GM12878 (cell line): ENCODE results near the gene GNG13. TPM values are rescaled to one million over a fixed set of nuclear protein-coding genes. Genes with fewer than 3 reads are reported as not detected.

Source experiments
- BHLHE40 ChIP-seq, 2 experiments: fragments of 450-650 bp in 1 of 2; IDR thresholded peaks; 2 replicates each; pipeline ENCODE4 v1.6.1; 2011 to 2017; ENCODE audit warnings: low read depth in 2 of 2, borderline replicate concordance in 1 of 2, improper control_type of control experiment in 1 of 2, low read length in 1 of 2, mild to moderate bottlenecking in 1 of 2
- CUX1 ChIP-seq: IDR thresholded peaks from 2 replicates; pipeline ENCODE4 v1.6.1; 2012; ENCODE audit warnings: improper control_type of control experiment, low read depth, low read length; ENCODE audit not compliant: insufficient replicate concordance
- DPF2 ChIP-seq: fragments of 450-650 bp; IDR thresholded peaks from 2 replicates; pipeline ENCODE4 v1.6.1; 2017; ENCODE audit warnings: mild to moderate bottlenecking
- ETV6 ChIP-seq, 2 experiments: fragments of 450-650 bp in 1 of 2; IDR thresholded peaks in 1 of 2; conservative IDR thresholded peaks in 1 of 2; 2 replicates each; pipeline ENCODE4 v1.6.1; 2014; ENCODE audit warnings: antibody characterized with exemption in 1 of 2, borderline replicate concordance in 1 of 2, low read depth in 1 of 2, mild to moderate bottlenecking in 1 of 2, moderate library complexity in 1 of 2
- FOXK2 ChIP-seq: fragments of 450-650 bp; IDR thresholded peaks from 2 replicates; pipeline ENCODE4 v1.6.1; 2017; ENCODE audit warnings: mild to moderate bottlenecking, moderate library complexity
- IRF4 ChIP-seq: IDR thresholded peaks from 2 replicates; pipeline ENCODE4 v1.6.1; 2011; ENCODE audit warnings: low read depth, low read length
- LARP7 ChIP-seq: fragments of 450-650 bp; IDR thresholded peaks from 2 replicates; pipeline ENCODE4 v1.6.1; 2017; ENCODE audit warnings: mild to moderate bottlenecking
- MYC ChIP-seq: IDR thresholded peaks from 2 replicates; pipeline ENCODE4 v1.6.1; 2011; ENCODE audit warnings: mild to moderate bottlenecking, low read length, moderate library complexity, inconsistent platforms; ENCODE audit not compliant: insufficient read depth, insufficient replicate concordance, insufficient read length, severe bottlenecking
- NKRF ChIP-seq: fragments of 450-650 bp; conservative IDR thresholded peaks from 2 replicates; pipeline ENCODE4 v1.6.1; 2017; ENCODE audit warnings: mild to moderate bottlenecking, moderate library complexity
- PKNOX1 ChIP-seq: fragments of 450-650 bp; IDR thresholded peaks from 2 replicates; pipeline ENCODE4 v1.6.1; 2016; ENCODE audit warnings: mild to moderate bottlenecking
- POLR2A ChIP-seq: IDR thresholded peaks from 2 replicates; pipeline ENCODE4 v1.6.1; 2011; ENCODE audit warnings: low read depth, mild to moderate bottlenecking, low read length
- POLR2AphosphoS5 ChIP-seq: IDR thresholded peaks from 2 replicates; pipeline ENCODE4 v1.6.1; 2011; ENCODE audit warnings: mild to moderate bottlenecking, low read length, inconsistent platforms
- ZBTB11 ChIP-seq: fragments of 450-650 bp; formaldehyde crosslinking; IDR thresholded peaks from 2 replicates; pipeline ENCODE4 v1.5.0; 2022; ENCODE audit warnings: mild to moderate bottlenecking, missing genetic modification characterization
- ZBTB33 ChIP-seq: fragments of 450-650 bp; IDR thresholded peaks from 2 replicates; pipeline ENCODE4 v1.6.1; 2017; ENCODE audit warnings: mild to moderate bottlenecking
- polyA plus RNA-seq, 11 experiments: library from polyadenylated mRNA; depleted of rRNA in 4 of 11; unstranded in 6 of 11; stranded (reverse) in 5 of 11; fragments of >200 nt; fragmentation: Nextera tagmentation in 4 of 11; fragmentation: Illumina TruSeq in 1 of 11; extraction: Ambion mirVana in 4 of 11; extraction: Trizol in 1 of 11; gene quantifications; 1 replicate in 1 of 11; 2 replicates in 10 of 11; pipeline versions ENCODE4 v1.2.1 to v1.2.3, GENCODE V29; 2011 to 2016; ENCODE audit warnings: inconsistent platforms in 2 of 11, missing spikeins in 2 of 11, low read depth in 1 of 11
- total RNA-seq, 4 experiments: library from RNA; depleted of rRNA in 3 of 4; stranded (reverse); fragments of >200 nt in 3 of 4; fragmentation: Illumina TruSeq in 1 of 4; extraction: Trizol in 1 of 4; gene quantifications; 2 replicates each; pipeline versions ENCODE4 v1.2.1 to v1.2.3, GENCODE V29; 2013 to 2021

Gene GNG13
- total and polyA plus RNA-seq, 10 of the 15 experiments (the other 5 are each of a cell fraction or from before 2014, with no cell fraction given), result not detected

GRCh38 chr16:788399-789126 is 12.0 kb downstream of the GNG13 start, which contains the start of gene CHTF18 (continued):
- TF ChIP-seq POLR2AphosphoS5 (no peak), ZBTB11 (CRISPR knock-in tag) (no peak), NKRF (peak; percentile 99), MYC (no peak), DPF2 (0 out of 2 replicates have a peak, but pooled peaks have one; percentile 11), LARP7 (peak; percentile 59; the same call in 1 of the 2 replicates), BHLHE40 (IDR thresholded peaks at IDR 0.05; ENCODE audit: borderline replicate concordance in 1 of 2, low read depth in 2 of 2, low read length in 1 of 2) (peak; percentile 62 to 90; a peak in 3 of 4 replicates), ZBTB33 (no peak), ETV6 (conservative IDR thresholded peaks at IDR 0.05 in 1 of 2, IDR thresholded peaks at IDR 0.05 in 1 of 2; ENCODE audit: borderline replicate concordance in 1 of 2, low read depth in 1 of 2) (no peak), IRF4 (no peak), PKNOX1 (0 out of 2 replicates have a peak, but pooled peaks have one; percentile 6), CUX1 (no peak), FOXK2 (no peak), POLR2A (peak; percentile 76)
